Activated CD4-positive, CD25-positive, alpha-beta regulatory T cell treated with anti-CD3 and anti-CD28 coated beads, Interleukin-2, amount 50 U/mL, for 16 hours (primary cell): ENCODE data around the gene OPN4.

Experiments
- DNase-seq: peaks from one replicate; pipeline ENCODE4 v3.0.0-alpha.2; 2020; ENCODE audit warnings: low read depth, low spot score

The OPN4 gene

DNA sequence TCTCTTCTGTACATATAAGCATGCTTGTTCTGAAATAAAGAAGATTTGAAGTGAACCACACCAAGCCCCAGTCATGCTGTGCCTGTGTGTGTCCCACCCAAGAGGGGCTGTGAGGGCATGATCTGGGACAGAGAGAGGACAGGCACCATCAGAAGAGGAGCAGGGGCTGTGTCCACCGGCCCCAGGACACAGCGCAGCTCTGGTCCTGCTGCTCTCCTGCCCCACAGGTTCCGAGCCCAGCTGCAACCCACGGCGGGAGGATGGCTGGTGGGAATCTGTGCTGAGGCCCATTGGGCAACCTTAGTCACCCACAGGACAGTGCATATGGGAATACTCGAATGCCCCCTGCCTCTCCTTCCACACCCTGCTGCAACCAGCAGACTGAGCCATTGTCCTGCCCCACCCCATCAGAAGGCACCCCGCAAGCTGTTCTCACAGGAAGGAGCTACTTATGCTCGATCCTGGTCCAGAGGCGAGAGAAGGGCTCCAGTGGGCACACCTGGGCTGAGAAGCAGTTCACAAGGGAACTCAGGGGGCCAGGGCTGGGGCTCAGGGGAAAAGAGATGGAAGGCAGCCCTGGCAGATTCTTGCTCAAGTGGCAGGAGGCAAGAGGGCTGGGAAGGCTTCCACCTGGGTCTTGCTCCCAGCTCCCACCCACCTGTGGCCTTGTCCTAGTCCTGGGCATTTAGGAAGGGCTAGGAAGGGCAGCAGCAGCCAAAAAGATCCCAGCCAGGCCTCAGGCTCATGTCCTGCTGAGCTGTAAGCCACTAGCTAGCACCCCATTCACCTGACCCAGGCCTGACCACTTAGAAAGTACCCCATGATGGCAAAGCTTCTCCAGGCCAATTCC is 45.9 kb downstream of the OPN4 start:
- no peak for DNase-seq

DNA sequence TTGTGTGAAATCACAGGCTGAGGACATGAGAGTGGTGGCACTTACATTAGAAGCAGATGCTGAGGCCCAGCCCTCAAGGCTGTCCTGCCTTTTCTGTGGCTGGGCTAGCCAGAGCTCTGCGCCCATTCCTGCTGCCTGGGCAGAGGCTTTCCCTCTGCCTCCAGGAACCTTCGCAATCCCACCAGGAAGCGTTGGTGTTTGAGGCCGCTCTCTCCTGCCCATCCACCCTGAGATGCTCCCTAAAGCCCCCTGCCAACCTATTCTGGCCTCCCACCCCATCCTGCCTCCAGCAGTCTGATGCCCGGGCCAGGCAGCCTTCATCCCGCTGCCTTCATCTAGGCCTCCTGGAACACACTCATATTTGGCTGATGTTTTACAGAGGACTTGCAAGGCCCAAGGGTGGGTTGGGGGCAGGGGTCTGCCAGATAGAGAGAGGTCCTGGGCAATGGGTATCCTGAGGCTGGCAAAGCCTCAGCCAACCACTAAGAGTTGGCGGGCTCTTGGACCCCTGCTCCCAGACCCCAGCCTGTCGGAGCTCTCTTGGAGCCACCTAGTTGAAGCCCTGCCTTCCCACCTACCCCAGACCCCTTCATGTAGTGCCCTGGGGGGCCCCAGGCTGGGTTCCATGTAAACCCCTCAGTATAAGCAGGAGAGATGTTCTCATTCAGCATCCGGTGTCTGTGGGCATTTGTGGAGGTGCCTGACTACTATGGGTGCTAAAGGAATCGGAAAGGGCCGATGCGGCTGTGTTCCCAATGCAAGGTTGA is 46.7 kb downstream of the OPN4 start:
- no peak for DNase-seq

DNA sequence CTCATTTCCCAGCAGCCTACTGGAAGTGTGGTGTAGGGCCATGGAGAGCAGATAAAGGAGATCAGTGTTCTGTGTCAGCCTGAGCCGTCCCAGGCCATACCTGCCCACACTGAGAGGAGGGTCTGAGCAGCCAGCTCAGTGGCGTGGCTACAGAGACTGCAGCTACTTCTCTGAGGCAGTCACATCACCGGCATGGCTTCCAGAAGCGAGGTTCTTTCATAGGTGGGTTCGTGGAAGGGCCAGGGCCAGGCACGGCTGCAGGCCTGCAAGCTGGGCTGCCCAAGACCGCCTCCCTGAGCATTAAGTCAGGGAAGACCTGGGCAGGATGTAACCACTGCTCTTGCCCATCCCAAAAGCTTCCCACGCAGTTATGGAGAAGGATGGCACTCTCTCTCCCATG is 48.8 kb downstream of the OPN4 start:
- no peak for DNase-seq

DNA sequence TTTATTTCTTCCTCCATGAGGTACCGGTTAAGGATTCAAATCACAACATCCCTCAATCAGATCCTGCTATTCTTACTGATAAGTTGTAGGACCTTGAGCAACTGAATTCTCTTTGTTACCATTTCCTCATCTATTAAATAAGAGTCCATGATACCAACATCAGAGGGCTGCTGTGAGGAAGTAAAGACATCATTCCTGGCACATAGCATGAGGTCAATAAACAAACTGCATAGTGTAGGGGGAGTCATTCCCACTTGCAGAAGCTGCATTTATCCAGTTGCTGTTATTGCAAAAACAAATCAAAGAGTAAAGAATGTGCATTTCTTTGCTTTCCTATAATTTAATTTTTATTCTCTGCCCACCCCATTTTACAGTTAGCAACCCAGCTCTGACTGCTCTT is 50.8 kb downstream of the OPN4 start:
- no peak for DNase-seq

GRCh38 chr10:86705905-86706304 is 51.6 kb downstream of the OPN4 start:
- no peak for DNase-seq

- DNase-seq = no peak
These were observed 52.1 kb downstream of the OPN4 start for GRCh38 chr10:86706401-86706841.

- no peak for DNase-seq
These were observed 52.6 kb downstream of the OPN4 start for GRCh38 chr10:86706977-86707376.

DNA sequence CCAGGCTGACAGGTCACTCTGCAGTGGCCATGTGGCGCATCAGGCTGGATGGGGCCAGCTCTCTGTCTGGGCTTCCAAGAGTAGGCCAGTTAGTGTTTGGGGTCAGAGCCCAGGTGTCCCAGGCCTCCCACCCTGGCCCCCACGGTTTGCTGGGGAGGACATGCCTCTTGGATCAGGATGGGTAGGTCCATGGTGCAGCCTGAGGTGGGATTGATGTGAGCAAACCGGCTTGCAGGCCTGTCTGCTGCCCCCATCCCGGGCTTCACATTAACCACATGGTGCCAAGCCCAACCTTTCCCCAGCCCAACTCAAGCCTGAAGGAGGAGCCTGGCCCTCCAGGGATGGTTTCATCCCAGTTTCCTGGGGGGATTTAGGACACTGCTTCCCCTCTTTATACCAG is 53.2 kb downstream of the OPN4 start:
- DNase-seq = no peak

DNA sequence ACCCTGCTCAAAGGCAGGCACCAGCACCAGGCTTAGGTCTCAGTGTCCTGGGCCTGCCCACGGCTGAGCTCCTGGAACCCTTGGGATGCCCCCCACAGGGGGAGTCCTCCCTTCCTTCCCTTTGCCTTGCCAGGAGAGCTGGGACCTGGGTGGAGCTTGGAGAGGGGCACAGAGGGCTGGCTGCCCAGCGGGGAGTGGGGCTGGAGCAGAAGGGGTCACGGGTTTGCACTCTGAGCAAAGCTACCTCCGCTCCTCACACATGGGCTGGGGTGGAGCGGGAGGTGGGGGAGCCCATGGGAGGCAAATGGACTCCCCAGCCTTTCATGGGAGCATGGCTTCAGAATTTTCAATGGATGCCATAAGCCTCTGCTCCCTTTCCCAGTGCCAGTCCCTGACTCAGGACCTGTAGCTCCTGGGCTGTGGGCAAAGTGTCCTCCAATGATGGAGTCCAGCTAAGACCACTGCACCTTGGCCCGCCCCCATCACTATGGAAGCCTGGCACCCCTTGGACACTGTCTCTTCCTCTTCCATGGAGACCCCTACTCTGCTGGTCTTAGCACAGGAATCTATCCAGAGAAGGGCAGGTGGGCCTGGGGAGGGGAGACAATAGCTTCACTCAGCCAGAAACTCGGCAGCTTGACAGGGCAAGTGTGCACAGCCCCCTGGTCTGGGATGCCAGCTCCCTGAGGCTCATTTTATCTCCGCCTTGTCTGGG is 53.9 kb downstream of the OPN4 start:
- DNase-seq = no peak

GRCh38 chr10:86708783-86709380 is 54.5 kb downstream of the OPN4 start:
- DNase-seq = no peak

DNA sequence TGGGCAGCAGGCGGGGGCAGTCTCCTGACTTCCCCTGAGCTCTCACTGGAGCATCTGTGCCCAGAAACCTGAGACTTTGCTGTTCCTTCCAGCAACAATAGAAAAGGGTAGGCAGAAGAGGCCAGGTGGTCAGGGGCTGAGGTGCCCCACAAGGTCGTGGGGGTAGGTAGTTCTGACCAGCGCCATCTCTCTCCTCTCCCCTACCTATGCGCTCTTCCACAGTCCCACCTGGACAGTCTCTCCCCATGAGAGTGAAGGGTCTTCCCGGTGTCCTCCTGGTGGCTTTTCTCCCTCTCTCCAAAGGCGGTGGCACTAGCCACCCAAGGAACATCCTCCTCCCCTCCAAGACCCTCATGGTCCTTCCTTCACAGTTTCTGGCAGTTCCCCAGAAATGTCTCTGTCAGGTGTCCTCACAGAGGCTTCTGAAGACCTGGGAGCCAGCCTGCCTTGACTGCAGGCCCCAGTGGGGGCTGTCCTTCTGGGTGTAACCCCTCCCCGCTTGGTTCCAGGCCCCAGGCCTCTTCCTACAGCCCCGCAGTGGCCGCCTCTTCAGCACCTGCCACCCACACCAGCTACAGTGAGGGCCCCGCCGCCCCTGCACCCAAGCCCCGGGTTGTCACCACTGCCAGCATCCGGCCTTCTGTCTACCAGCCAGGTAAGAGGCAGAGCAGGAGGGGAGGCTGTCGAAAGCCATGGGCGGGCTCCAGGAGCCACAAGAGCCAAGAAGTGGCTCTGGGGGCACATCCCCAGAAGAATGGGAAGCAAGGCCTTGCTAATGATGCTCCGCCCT is 55.2 kb downstream of the OPN4 start:
- no peak for DNase-seq

- DNase-seq = peak; percentile 64
These were observed 56.7 kb downstream of the OPN4 start for GRCh38 chr10:86710987-86711512.

- DNase-seq = no peak
These were observed 57.4 kb downstream of the OPN4 start for GRCh38 chr10:86711513-86712316.

DNA sequence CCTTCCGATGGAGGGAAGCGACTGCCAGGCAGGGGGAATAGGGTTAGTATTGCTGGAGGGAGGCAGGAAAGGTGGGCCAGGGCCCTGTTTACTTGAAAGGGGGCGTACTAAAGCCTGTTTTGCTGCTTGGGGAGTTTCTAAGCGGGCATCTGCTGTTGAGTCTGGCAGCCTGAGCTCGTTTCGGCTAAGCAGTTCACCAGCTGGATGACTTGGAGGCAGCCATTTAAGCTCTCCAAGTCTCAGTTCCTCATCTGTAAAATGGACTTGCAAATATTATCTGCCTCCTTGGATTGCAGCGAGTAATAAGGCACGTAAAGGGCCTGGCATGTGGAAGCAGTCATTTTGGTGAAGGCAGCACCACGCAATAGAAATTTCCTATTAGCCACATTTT is 58.0 kb downstream of the OPN4 start:
- DNase-seq = no peak

GRCh38 chr10:86715156-86715795 is 60.9 kb downstream of the OPN4 start:
- DNase-seq = no peak

DNA sequence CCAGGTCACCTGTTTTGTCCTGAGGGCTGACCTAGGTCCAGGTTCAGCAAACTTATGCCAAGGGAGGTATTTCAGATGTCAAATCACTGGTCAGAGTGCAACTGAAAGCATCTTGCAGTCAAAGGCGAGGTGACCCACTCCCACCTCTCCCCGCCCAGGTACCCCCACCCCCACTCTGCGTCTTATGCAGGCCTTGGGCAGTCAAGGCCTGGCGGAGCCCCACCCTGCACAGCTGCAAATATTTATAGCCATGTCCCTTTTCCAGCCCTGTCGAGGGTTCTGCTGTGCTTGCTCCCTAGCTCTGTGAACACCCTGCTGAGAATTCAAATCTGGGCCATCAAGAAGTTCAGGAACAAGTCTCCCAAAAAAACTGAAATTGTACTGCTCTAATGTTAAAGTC is 61.5 kb downstream of the OPN4 start:
- no peak for DNase-seq
